MM.1S (cell line): ENCODE results near the gene SMC3.

Experiments
- DNase-seq: peaks from one replicate; pipeline ENCODE4 v3.0.0-alpha.2; 2015
- H2AFZ ChIP-seq: fragments of 300-600 bp; sonication (generic); 2 replicates; pipeline ENCODE4 v1.6.0; 2016; ENCODE audit warnings: antibody characterized with exemption, low read length
- H3F3A ChIP-seq: fragments of 300-600 bp; sonication (generic); 2 replicates; pipeline ENCODE4 v1.6.1; 2016; ENCODE audit warnings: mild to moderate bottlenecking, antibody characterized with exemption, low read length, moderate library complexity, mixed read lengths; ENCODE audit not compliant: insufficient read depth
- H3K27ac ChIP-seq: fragments of 300-600 bp; sonication (generic); 2 replicates; pipeline ENCODE4 v1.5.1; 2016; ENCODE audit warnings: mild to moderate bottlenecking, low read length
- H3K27me3 ChIP-seq: fragments of 300-600 bp; sonication (generic); replicated peaks from 2 replicates; pipeline ENCODE4 v1.6.0; 2016; ENCODE audit warnings: low read length; ENCODE audit not compliant: insufficient read depth
- H3K36me3 ChIP-seq: fragments of 300-600 bp; sonication (generic); replicated peaks from 2 replicates; pipeline ENCODE4 v1.6.1; 2016; ENCODE audit warnings: mild to moderate bottlenecking, low read length, mixed read lengths; ENCODE audit not compliant: insufficient read depth
- H3K4me1 ChIP-seq: fragments of 300-600 bp; sonication (generic); 2 replicates; pipeline ENCODE4 v1.6.1; 2016; ENCODE audit warnings: low read length, mixed read lengths
- H3K4me2 ChIP-seq: fragments of 300-600 bp; sonication (generic); 2 replicates; pipeline ENCODE4 v1.6.0; 2016; ENCODE audit warnings: low read depth, low read length
- H3K4me3 ChIP-seq: fragments of 300-600 bp; sonication (generic); 2 replicates; pipeline ENCODE4 v1.5.1; 2016; ENCODE audit warnings: low read length, mixed read lengths
- H3K79me2 ChIP-seq: fragments of 300-600 bp; sonication (generic); 2 replicates; pipeline ENCODE4 v1.6.1; 2016; ENCODE audit warnings: mixed run types, low read length, mixed read lengths
- H3K9ac ChIP-seq: fragments of 300-600 bp; sonication (generic); 2 replicates; pipeline ENCODE4 v1.6.1; 2016; ENCODE audit warnings: low read length, mixed read lengths
- H3K9me2 ChIP-seq: fragments of 300-600 bp; sonication (generic); replicated peaks from 2 replicates; pipeline ENCODE4 v1.6.1; 2016; ENCODE audit warnings: mild to moderate bottlenecking, low read length, mixed read lengths; ENCODE audit not compliant: insufficient read depth
- H3K9me3 ChIP-seq: fragments of 300-600 bp; sonication (generic); replicated peaks from 2 replicates; pipeline ENCODE4 v1.6.1; 2016; ENCODE audit warnings: mild to moderate bottlenecking, low read length, mixed read lengths; ENCODE audit not compliant: insufficient read depth
- H4K20me1 ChIP-seq: fragments of 300-600 bp; sonication (generic); 2 replicates; pipeline ENCODE4 v1.6.1; 2016; ENCODE audit warnings: mild to moderate bottlenecking, low read length, moderate library complexity, mixed read lengths; ENCODE audit not compliant: insufficient read depth
- EZH2 ChIP-seq: fragments of 300-600 bp; sonication (generic); optimal IDR thresholded peaks from 2 replicates; pipeline ENCODE3; 2017; ENCODE audit warnings: low read depth, mild to moderate bottlenecking, antibody characterized with exemption, low read length, mixed read lengths
- EZH2phosphoT487 ChIP-seq: fragments of 300-600 bp; sonication (generic); IDR thresholded peaks from 2 replicates; pipeline ENCODE4 v1.6.1; 2018; ENCODE audit warnings: antibody characterized with exemption, low read length
- TF ChIP-seq, protein P1 (sequence below): fragments of 300-600 bp; sonication (generic); IDR thresholded peaks from 2 replicates; pipeline ENCODE4 v1.5.1; 2016; ENCODE audit warnings: antibody characterized with exemption, low read length, mixed read lengths

Gene SMC3

GRCh38 chr10:110625356-110625894 lies 57.9 kb downstream of the SMC3 start:
- no peak overlapping the region for H3K9ac ChIP-seq
- H3K4me3 ChIP-seq, result no peak overlapping the region
- no peak overlapping the region for H3K4me2 ChIP-seq
- H2AFZ ChIP-seq, result no peak overlapping the region
- no peak overlapping the region for H3K27ac ChIP-seq
- no peak for DNase-seq
- H3K4me1 ChIP-seq, result no peaks in the 10 kb centered on the region
- H3K27me3 ChIP-seq, result no peaks in the 10 kb centered on the region
- H3K9me2 ChIP-seq, result no peaks in the 10 kb centered on the region
- TF ChIP-seq EZH2, result no peak
- TF ChIP-seq EZH2phosphoT487, result no peak
- TF ChIP-seq, protein P1, sequence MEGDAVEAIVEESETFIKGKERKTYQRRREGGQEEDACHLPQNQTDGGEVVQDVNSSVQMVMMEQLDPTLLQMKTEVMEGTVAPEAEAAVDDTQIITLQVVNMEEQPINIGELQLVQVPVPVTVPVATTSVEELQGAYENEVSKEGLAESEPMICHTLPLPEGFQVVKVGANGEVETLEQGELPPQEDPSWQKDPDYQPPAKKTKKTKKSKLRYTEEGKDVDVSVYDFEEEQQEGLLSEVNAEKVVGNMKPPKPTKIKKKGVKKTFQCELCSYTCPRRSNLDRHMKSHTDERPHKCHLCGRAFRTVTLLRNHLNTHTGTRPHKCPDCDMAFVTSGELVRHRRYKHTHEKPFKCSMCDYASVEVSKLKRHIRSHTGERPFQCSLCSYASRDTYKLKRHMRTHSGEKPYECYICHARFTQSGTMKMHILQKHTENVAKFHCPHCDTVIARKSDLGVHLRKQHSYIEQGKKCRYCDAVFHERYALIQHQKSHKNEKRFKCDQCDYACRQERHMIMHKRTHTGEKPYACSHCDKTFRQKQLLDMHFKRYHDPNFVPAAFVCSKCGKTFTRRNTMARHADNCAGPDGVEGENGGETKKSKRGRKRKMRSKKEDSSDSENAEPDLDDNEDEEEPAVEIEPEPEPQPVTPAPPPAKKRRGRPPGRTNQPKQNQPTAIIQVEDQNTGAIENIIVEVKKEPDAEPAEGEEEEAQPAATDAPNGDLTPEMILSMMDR, result no peak
- no peaks in the 10 kb centered on the region for H3K79me2 ChIP-seq
- no peaks in the 10 kb centered on the region for H4K20me1 ChIP-seq
- H3F3A ChIP-seq, result no peaks in the 10 kb centered on the region
- no peaks in the 10 kb centered on the region for H3K36me3 ChIP-seq
- H3K9me3 ChIP-seq, result no peaks in the 10 kb centered on the region

DNA sequence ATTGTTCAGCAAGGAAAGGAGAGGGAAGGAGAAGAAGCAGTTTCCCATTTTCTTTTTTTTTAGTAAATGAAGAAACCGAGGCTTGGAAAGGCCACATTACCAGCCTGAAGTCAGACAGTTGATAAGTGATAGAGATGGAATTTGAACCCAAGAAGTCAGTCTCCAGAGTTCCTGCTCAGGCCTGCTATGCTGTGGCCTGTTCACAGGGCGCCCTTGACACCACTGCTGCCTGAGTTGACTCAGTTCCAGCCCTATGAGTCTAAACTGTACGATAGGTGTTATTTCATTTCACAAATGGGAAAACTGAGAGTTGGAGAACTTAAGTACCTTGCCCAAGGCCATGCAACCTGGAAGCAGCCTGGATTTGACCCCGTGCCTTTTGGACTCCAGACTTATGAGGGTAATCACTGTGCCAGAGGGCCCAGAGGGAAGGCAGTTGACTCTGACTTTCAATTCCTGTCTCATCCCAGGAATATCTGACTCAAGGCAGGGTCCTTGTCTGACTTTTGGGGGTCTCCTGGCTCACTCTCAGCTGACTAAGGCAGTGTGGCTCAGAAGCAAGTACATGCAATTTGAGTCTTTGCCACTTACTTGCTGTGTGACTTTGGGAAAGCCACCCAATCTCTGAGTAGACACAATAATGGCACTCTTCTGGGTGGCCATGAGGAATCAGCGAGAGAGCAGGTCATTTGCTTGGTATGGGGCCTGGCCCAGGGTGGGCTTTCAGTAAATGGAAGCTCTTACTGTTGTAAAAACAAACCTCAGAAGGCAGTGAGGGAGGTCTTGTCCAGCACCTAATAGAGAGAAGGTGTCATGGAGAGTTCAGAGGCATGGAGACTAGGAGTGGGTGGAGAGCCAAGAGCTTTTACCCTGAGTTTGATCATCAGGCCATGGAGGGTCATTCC lies 58.7 kb downstream of the SMC3 start:
- H3K36me3 ChIP-seq, result no peaks in the 10 kb centered on the region
- H3K9ac ChIP-seq, result no peak overlapping the region
- H3K27me3 ChIP-seq, result no peaks in the 10 kb centered on the region
- H3K4me2 ChIP-seq, result no peak overlapping the region
- no peak overlapping the region for H3K27ac ChIP-seq
- H4K20me1 ChIP-seq, result no peaks in the 10 kb centered on the region
- no peaks in the 10 kb centered on the region for H3K4me1 ChIP-seq
- H3K9me3 ChIP-seq, result no peaks in the 10 kb centered on the region
- H3F3A ChIP-seq, result no peaks in the 10 kb centered on the region
- no peaks in the 10 kb centered on the region for H3K9me2 ChIP-seq
- H2AFZ ChIP-seq, result no peak overlapping the region
- no peak overlapping the region for H3K4me3 ChIP-seq
- no peak for TF ChIP-seq EZH2
- TF ChIP-seq, protein P1, result no peak
- TF ChIP-seq EZH2phosphoT487, result no peak
- no peaks in the 10 kb centered on the region for H3K79me2 ChIP-seq
- DNase-seq, result no peak

DNA sequence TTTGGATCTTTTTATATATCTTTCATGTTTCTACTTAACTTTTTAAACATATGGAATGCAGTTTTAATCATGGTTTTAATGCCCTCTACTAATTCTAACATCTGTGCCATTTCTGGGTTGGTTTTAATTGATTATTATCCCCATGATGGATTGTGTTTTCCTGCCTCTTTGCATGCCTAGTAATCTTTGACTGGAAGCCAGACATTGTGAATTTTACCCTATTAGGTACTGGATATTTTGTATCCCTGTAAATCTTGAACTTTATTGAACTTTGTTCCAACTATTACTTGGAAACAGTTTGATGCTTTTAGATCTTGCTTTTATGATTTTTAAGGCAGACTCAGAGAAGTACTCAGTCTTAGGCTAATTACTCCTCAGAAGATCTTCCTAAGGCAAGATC lies 60.7 kb downstream of the SMC3 start:
- Histone ChIP-seq H3F3A (no peaks in the 10 kb centered on the region), H3K4me2 (no peak overlapping the region), H3K27ac (no peak overlapping the region), H3K9ac (no peak overlapping the region), H3K9me3 (no peaks in the 10 kb centered on the region), H3K27me3 (no peaks in the 10 kb centered on the region), H3K9me2 (no peaks in the 10 kb centered on the region), H3K4me1 (no peaks in the 10 kb centered on the region), H3K4me3 (no peak overlapping the region), H3K36me3 (no peaks in the 10 kb centered on the region), H2AFZ (no peak overlapping the region), H3K79me2 (no peaks in the 10 kb centered on the region), H4K20me1 (no peaks in the 10 kb centered on the region)
- TF ChIP-seq EZH2, result no peak
- TF ChIP-seq, protein P1, result no peak
- no peak for TF ChIP-seq EZH2phosphoT487
- DNase-seq, result no peak
